ENCODE data around the gene CRTAC1. TPM values are rescaled to one million over a fixed set of nuclear protein-coding genes. Genes with fewer than 3 reads are reported as not detected.

The CRTAC1 gene
- polyA plus RNA-seq, 2 of the 4 experiments (the other 2 are of a cell fraction): 0.32 to 0.39 TPM

GRCh38 chr10:97865488-97865887 is 164.9 kb downstream of the CRTAC1 start:
- TF ChIP-seq BCL3 (IDR thresholded peaks at IDR 0.05): no peak
- TF ChIP-seq ZNF302 (CRISPR knock-in tag; IDR thresholded peaks at IDR 0.05): no peak
- no peak for TF ChIP-seq NFE2L2 (conservative IDR thresholded peaks at IDR 0.05; ENCODE audit: low read length)
- no peak for TF ChIP-seq MAZ (IDR thresholded peaks at IDR 0.05; ENCODE audit: borderline replicate concordance, low read depth, low read length)
- TF ChIP-seq ZSCAN20 (CRISPR knock-in tag; IDR thresholded peaks at IDR 0.05): no peak
- no peak for TF ChIP-seq RFX5 (IDR thresholded peaks at IDR 0.05)
- TF ChIP-seq POLR2AphosphoS2 (conservative IDR thresholded peaks at IDR 0.05; ENCODE audit: low read length): no peak
- TF ChIP-seq CHD2 (IDR thresholded peaks at IDR 0.05; ENCODE audit: low read length, partially characterized antibody): no peak
- TF ChIP-seq, protein P1, sequence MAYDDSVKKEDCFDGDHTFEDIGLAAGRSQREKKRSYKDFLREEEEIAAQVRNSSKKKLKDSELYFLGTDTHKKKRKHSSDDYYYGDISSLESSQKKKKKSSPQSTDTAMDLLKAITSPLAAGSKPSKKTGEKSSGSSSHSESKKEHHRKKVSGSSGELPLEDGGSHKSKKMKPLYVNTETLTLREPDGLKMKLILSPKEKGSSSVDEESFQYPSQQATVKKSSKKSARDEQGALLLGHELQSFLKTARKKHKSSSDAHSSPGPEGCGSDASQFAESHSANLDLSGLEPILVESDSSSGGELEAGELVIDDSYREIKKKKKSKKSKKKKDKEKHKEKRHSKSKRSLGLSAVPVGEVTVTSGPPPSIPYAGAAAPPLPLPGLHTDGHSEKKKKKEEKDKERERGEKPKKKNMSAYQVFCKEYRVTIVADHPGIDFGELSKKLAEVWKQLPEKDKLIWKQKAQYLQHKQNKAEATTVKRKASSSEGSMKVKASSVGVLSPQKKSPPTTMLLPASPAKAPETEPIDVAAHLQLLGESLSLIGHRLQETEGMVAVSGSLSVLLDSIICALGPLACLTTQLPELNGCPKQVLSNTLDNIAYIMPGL (CRISPR knock-in tag; IDR thresholded peaks at IDR 0.05; ENCODE audit: borderline replicate concordance): no peak
- FAIRE-seq (no peak), ATAC-seq (no peak), DNase-seq (ENCODE audit: low read depth in 1 of 2, low spot score in 1 of 2) (no peak)
- H3K9me3 ChIP-seq: no peaks in the 10 kb centered on the region
- peaks cover 37% of the 10 kb centered on the region for H3K4me1 ChIP-seq
- ChIA-PET POLR2A (no interaction called here), CTCF (interaction anchor here (0.6 to 21.3 kb wide), 8 partner anchors 9 to 1849 kb away, joined by 3 to 649 read pairs (median 3); no protein-coding TSS in a partner anchor)
- WGBS (ENCODE audit: missing lambda C conversion rate): 81% methylated on average over 10 of the region's 18 CpGs
- H3K4me2 ChIP-seq: no peak overlapping the region
- no peak overlapping the region for H3K4me3 ChIP-seq
- H3K27ac ChIP-seq: peak overlapping the region in 1 of 2 experiments; percentile 11; a peak in 1 of 6 replicates

DNA sequence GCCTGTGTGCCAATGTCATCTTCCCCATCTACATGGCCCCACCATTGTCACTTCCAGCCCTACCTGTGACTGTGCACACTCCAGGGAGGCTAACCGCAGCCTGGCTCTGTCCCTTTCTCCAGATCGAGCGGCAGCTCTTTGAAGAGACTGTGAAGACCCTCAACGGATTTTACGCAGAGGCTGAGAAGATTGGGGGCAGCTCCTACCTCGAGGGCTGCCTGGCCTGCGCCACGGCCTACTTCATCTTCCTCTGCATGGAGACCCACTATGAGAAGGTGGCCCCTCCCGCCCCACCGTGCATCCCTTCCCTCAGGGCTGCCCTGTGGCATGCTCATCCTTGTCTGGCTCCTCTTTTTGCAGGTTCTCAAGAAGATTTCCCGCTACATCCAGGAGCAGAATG is 166.6 kb downstream of the CRTAC1 start:
- FAIRE-seq (no peak), DNase-seq (ENCODE audit: low read depth in 1 of 2, low spot score in 1 of 2) (no peak), ATAC-seq (no peak)
- Histone ChIP-seq H3K9me3 (no peaks in the 10 kb centered on the region), H3K4me1 (peaks cover 31% of the 10 kb centered on the region), H3K27ac (peak overlapping the region in 1 of 2 experiments; percentile 79; a peak in 1 of 6 replicates), H3K4me2 (no peak overlapping the region), H3K4me3 (no peak overlapping the region)
- ChIA-PET CTCF (interaction anchor here (1.4 to 21.3 kb wide), 2 partner anchors 70 to 92 kb away, joined by 3 to 649 read pairs; partner anchors contain the start of gene SFRP5), POLR2A (no interaction called here)
- TF ChIP-seq GATA3 (IDR thresholded peaks at IDR 0.05; ENCODE audit: borderline replicate concordance): no peak
- TF ChIP-seq MAFK (IDR thresholded peaks at IDR 0.05; ENCODE audit: partially characterized antibody): no peak
- no peak for TF ChIP-seq EHF (CRISPR knock-in tag; IDR thresholded peaks at IDR 0.05)
- no peak for TF ChIP-seq ZNF302 (CRISPR knock-in tag; IDR thresholded peaks at IDR 0.05)
- no peak for TF ChIP-seq FOSL2 (IDR thresholded peaks at IDR 0.05)
- no peak for TF ChIP-seq FOSL2 (CRISPR knock-in tag; IDR thresholded peaks at IDR 0.05)
- no peak for TF ChIP-seq EP300 (IDR thresholded peaks at IDR 0.05)
- TF ChIP-seq, protein P2, sequence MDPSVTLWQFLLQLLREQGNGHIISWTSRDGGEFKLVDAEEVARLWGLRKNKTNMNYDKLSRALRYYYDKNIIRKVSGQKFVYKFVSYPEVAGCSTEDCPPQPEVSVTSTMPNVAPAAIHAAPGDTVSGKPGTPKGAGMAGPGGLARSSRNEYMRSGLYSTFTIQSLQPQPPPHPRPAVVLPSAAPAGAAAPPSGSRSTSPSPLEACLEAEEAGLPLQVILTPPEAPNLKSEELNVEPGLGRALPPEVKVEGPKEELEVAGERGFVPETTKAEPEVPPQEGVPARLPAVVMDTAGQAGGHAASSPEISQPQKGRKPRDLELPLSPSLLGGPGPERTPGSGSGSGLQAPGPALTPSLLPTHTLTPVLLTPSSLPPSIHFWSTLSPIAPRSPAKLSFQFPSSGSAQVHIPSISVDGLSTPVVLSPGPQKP (IDR thresholded peaks at IDR 0.05; ENCODE audit: low read depth, low read length): no peak
- no peak for TF ChIP-seq CHD2 (IDR thresholded peaks at IDR 0.05; ENCODE audit: low read length, partially characterized antibody)
- TF ChIP-seq NR3C1 (IDR thresholded peaks at IDR 0.05): no peak
- TF ChIP-seq MYC (IDR thresholded peaks at IDR 0.05; ENCODE audit: borderline replicate concordance, low read length): no peak
- TF ChIP-seq BCL3 (IDR thresholded peaks at IDR 0.05): no peak
- WGBS (ENCODE audit: missing lambda C conversion rate): 91% methylated on average over 11 of the region's 11 CpGs

All from A549 (cell line).